GM19452 (cell line): ENCODE measurements around the gene BCAS3.

Experiments
- ATAC-seq: cut with Tn5 transposase; IDR thresholded peaks from one replicate; pipeline ENCODE4 v1.9.1; 2021; ENCODE audit not compliant: unreplicated experiment

BCAS3 gene

DNA sequence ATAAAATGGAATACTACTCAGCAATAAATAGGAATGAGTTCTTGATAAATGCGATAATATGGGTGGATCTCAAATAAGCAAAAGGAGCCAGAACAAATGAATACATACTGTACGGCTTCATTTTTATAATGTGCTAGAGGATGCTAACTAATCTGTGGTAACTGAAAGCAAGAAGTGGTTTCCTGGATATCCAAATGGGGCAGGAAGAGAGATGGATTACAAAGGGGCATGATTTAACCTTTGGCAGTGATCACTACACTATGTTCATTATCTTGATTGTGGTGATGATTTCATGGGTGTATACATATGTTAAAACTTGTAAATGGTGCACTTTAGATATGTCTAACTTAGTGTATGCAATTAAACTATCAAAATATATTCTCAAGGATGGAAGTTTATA lies 499.7 kb downstream of the BCAS3 start:
- ATAC-seq, result no peak

DNA sequence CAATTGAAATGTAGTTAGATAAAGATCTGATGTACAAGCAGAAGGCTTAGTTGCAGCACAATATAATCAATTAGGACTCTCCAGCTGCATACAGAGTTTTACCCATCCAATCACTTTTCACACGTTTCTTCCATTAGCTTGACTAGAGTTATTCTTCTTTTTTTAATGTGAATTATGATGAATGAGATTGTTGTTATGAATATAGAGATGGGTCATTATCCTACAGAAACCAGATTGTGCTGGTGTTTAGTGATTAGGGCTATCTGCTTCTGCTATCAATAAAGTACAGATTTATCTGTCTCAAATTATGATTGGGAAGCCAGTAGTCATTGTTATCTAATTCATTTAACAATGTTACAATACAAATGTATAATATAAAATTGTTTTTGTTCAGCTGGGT lies 500.6 kb downstream of the BCAS3 start:
- ATAC-seq, result no peak

DNA sequence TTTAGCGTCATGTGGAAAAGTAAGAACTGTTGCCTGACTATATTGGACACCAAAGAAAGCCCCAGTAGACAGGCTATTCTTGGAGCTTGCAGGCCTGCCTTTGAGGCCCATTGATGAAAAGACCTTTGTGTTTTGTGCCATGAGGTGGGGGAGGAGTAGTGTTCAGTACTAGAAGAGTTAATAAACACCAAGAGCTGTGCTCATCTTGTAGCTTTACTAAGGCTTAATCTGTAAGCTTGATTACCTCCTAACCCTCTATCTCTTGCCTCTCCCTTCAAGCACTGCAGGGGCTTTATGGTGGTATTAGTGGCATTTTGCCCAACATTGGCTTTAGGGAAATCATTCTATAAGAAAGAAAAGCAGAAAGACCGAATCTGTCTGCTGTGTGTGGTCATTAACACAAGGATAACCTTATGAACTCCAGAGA lies 501.7 kb downstream of the BCAS3 start:
- ATAC-seq, result no peak

DNA sequence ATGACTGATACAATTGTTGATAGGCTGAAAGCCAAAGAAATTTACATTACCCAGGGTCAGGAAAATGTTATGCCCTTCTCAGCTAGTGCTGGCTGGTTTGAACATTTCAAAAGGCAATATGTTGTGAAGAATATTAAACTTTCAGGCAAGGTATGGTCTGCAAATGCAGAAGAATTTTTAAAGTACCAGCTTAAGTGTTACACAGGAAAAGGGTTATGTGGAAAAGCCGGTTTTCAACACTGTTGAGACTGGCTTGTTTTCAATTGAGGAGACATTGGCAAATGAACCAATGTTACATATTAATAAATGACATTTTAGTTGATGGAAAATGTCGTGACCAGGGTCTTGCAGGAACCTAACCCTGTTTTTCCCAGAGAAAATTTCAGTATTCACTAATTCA lies 506.1 kb downstream of the BCAS3 start:
- no peak for ATAC-seq

DNA sequence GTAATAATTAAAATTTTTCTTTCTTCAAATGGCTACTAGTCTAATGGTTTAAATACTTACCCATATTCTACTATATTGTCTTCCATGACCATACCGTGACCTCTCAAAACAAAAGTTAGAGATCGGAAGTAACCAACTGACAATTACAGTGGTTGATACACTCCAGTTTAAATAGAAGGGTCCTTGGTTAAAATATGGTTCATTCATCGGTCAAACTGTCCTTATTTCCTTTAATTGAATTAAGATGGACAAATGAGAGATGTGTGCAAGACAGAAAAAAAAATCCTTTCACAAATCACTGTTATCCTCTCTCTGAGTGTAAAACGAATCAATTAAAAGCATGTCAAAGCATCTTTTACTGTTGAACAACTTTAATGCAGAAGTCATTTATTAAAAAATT lies 507.7 kb downstream of the BCAS3 start:
- no peak for ATAC-seq

DNA sequence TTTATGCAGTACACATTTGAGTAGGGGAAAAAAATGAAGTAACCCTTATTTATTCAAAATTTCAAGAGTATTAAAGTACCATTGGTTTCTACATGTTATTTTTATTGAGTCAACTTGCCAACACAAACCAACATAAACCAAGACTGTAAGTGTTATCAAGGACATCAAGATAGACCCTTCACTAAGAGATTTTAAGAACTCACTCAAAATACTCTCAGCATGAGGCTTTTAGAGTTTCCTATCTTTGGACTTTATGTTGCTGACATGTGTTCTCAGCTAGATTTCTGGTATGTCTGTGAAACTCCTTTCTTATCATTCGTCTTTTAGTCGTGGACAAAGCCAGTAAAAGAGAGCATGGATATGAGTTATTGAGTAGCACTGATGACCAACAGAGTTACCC lies 509.4 kb downstream of the BCAS3 start:
- ATAC-seq, result no peak

DNA sequence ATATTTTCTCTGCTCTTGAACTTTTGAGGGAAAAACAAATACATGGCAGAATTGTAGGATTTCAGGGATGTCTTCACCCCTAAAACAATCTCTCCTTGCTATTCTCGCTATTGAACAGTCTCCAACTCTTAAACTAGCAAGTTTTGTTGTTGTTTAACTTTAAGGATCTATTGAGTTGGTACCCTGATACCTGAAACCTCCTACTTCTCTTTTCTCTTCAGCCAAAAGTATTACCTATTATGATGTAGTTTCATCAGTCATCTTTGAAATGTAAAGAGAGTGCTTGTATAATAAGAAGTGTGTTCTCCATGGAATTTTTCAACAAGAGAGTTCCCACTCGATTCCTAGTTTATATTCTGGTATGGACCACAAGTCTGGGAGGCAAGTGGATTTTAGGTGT lies 510.4 kb downstream of the BCAS3 start:
- no peak for ATAC-seq

DNA sequence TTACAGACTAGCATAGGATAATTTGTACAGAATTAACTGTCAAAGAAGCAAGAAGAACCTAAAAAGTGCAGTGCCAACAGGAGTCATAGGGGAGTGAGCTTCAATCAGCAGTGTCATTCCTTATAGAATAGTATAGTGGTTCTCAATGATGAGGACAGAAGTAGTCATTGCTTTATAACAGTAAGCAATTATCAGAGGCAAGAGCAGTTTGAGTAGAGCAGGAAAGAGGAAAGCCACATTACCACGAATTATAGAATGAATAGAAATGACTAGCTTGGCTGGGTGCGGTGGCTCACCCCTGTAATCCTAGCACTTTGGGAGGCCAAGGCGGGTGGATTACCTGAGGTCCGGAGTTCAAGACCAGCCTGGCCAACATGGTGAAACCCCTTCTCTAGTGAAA lies 512.3 kb downstream of the BCAS3 start:
- ATAC-seq, result no peak

DNA sequence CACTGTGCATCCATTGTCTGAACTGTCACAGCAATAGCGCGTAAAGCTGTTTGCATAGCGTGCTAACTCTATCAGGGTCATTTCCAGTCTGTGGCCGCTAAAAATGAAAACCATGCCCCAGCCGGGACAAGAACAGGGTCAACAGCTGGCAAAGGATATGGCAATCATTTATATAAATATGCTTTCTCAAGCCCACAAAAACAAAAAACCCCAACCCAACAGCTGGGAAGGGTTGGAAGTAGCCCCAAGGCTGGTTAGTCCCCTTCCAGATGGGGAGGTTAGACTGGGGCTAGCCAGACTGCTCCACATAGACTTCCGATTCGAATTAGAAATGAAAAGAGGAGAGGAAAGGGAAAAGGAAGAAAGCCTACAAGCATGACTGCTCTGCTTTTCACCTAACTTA lies 518.7 kb downstream of the BCAS3 start:
- no peak for ATAC-seq

DNA sequence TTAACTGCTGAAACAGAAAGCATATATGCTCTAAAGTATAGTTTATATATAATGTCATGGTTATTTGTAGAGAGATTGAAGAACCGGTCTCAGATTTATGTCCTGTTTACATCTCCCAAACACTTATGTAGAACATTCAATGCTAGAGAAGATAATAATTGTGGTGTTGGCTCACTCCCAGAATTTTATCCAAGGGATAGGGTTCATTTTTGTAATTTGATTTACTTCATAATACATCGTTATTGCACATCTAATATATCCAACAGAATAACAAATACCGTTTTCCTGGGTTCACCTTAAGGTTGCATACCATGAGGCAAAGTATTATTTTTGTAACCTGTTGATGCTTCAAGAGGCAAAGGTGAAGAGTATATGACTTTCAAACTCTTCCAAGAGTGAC lies 519.1 kb downstream of the BCAS3 start:
- ATAC-seq, result no peak

DNA sequence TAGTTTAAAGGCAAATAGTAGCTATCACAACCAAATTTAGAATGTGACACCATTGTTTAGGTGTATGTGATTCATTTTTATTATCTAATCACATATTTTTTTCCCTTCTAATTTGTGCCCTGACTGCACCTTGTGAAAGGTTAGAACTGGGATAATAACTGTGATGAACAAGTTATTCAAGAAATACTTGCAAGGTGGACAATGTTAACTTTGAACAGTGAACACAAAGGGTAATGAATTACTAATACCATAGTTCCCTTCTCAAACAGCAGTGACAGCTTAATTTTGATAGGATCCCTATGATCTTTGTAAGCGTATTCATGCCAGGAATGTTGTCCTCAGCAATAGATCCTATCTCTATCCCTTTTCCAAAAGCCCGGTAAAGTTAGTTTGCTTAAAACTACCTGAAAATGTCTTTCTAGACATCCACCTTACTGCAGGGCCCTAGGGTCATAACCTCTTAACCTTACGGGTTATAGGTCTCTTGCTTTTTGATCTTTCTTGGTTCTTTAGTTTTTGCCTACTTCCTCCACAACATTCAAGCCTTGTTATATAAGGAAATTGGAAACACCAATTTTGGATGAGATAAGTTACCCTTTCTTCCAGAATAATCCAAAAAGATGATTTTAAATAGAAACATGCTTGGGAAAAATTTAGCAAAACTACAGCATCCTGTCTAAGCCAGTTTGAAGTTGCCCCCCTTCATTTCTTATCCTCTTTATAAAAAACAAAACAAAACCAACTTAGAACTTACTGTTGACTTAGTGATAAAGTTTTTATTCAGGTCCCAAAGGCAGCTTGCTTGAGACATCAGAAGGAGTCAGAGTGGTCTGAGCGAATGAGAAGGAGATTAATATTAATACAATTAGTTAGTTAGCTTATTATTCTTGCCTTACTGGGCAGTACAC lies 522.0 kb downstream of the BCAS3 start:
- ATAC-seq, result no peak

DNA sequence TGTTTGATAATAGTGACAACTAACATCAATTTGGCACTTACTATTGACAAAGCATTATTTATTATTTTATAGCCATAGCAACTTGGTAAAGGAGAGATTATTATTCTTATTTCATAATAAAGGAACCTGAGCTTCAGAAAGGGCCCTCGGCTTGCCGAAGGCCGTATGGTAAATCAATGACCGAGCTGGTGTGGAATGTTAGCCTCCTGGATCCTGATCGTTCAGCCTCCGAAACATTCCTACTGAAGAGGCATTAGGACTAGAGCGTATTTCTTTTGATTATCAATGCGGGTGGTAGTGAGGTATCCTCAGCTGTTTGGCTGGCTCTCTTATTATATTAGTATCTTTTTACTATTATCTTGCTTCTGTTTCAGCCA lies 522.7 kb downstream of the BCAS3 start:
- no peak for ATAC-seq

DNA sequence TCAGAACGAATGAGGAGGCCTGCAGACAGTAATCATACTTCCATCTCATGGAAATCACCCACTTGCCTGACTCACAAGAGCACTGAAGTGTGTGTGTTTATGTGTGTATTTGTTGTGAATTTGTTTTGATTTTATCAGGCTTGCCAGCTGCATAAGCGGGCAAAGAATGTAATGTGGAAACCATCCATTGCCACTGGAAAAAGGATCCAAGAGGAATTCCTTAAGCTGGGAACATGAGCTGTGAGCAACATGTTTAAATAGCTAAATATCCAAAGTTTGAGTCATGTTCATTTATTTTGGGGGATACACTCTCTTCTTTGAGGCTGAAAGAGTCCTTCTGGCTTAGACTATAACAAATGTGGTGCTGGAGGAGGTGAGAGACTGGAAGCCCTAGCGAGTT lies 523.6 kb downstream of the BCAS3 start:
- no peak for ATAC-seq

DNA sequence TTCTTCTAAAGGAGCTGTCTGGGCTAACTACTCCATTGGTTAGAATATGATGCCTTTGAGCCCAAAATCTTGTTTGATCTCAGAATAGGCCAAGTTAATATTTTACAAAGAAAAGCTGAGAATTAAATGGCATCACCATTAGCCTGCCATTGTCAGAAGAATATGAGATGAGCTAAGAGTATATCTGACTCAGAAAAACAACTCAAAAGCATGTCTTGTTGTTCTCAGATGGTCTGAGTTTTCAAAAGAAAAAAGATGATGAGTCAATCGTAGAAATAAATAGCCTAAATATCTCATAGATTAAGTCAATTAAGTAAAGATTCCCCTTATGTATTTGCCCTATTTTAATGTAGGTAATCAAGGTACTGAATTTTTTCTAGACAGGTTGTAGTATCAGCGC lies 524.9 kb downstream of the BCAS3 start:
- ATAC-seq, result no peak

DNA sequence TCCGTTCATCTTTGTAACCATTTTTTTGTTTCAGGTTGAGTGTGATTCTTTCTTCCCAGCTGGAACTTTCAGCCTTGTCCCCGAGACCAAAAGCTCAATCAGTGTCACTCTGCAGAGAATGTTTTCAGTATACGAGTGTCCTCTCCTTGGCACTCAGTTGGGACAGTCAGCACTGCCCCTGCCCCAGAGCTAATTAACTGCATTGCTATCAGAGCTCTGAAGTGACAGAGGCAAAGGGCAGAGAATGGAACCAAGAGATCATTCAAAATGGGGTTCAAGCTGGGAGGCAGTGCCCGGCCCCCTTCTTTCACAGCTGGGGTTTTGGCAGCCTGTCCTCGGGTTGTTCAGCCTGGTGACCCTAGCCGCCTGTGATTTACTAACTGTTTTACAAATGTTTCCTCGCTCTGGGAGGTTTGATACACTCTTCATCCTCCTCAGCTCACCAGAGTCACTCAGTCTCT lies 526.0 kb downstream of the BCAS3 start:
- ATAC-seq, result no peak

DNA sequence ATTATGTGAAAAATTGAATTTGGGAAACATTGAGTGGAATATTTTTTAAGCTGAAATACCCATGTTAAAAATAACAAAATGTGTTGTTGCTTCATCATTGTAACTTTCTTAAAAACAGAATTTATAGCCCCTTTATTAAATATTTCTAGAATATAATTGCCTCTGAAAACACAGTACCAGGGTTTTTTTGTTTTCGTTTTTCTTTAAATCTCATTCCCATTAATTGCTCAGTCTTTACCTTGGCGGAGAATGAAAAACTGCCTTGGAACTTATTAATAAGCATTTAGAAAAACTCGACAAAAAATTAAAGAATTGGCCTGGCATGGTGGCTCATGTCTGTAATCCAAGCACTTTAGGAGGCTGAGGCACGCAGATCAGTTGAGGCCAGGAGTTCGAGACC lies 526.8 kb downstream of the BCAS3 start:
- ATAC-seq, result no peak

DNA sequence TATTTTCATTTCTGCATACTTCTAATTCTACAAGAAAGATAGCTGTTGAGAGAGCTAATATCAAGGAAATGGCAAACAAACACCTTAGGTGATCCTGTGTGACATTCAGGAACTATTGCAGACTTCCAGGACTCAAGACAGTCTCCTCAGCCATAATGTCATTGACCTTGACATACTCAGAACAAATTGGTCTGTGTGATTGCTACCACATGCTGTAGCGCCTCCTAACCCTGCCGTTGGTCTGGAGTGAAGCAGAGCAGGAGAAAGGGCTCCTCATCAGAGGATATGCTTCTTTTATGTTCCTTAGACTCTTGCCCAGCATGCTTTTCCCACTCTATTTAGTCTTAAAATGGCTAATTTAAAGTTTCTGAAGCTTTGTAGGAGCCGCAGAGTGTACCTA lies 527.8 kb downstream of the BCAS3 start:
- ATAC-seq, result no peak

DNA sequence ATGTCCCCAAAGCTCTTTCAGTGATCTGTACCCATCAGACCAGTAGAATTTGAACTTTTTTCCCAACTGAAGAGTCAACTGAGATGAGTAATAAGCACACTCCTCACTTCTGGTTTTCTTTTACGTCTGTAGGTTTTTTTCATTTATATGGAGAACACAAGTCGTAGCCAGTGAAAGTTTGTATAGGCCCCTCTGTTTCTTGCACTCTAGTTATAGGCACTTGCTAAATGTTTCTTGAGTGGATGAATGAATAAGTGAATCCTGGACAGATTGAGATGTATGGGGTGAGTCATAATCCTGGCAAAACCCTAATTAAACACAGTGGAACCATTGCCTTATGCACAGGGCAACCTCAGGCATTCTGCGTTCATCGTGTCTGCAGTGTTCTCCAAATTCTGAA lies 528.3 kb downstream of the BCAS3 start:
- no peak for ATAC-seq

DNA sequence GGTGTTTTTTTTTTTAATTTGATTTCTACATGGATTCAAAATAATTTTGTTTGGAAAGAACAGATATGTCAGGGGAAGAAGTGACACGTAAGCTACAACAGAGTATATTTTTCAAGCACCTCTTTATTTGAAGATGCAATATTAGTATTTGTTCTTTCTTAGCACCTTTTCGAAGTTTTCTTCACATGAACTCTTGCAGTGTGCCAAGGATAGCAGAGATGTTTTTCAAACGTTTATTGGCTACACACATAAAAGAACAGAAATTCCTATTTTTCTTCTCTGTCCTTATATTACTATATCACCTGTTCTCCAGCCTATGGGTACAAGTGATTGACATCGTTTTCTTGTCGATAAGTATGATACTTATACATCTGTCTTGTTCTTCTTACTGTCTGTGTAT lies 529.3 kb downstream of the BCAS3 start:
- no peak for ATAC-seq

DNA sequence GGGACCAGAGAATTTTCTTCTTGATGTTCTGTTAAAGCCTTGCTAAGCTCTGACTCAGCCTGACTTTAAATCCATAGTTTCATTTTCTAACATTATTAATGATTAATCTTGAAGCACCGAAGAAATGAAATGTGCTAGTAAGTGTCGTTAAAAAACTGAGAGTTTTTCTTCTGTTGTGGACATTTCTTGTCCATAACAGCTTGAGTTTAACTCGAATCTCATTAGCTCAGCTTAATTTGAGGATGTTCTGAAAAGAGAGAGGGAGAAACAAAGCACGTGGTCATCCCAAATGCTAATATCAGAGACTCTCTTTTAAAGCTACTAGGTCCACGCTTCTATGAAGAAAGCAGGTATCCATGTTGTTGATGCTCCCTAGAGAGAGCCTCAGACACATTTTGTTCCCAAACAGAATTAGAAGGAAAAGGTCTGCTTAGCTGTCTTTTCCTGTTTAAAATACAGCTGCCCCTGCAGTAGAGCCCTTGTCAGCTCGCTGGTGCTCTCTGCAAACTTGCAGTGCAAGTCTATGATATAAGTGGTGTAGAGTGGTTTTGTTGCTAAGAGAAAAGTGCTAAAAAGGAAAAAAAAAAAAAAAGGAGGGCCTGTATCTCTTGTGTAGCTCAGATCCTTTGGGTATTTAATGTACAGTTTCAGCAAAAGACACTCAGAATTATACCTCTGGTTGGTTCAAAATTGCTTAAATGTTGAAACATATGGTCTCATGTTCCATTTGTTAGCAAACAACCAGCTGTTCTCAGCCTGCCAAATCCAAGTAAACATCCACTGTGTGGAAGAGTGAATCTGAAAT lies 530.9 kb downstream of the BCAS3 start:
- no peak for ATAC-seq

DNA sequence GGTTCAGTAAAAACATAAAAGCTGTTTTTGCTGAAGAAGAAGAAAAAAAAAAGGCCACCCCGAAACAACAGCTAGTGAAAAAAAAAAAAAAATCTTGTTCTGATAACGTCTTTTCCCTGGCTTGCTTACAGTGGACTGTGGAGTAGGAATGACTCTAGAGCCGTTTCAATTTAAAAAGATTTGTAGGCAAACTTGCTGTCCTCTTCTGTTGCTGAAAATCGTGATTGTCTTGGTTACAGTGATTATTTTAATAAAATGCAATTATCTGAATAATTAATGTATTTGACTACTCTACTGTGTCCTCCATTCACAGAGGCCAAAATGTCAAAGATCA lies 531.4 kb downstream of the BCAS3 start:
- no peak for ATAC-seq

DNA sequence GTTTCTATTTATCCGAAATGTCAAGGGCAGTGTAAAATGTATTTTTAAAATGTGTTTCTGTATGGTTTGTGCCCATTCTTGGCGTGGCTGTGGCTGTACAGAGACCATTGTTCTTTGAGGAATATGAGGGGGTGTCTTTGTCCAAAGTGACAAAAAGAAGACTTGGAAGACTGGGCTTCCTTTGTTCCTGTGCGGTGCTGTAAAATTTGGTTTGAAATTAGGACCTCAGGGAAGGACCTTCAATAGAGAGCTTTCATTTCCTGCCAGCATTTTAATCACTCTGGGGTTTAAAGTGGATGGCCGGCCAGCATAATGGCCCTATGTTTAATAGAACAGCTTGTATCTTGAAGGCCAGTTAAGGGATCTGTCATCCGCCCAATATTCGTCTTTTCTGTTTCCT lies 531.9 kb downstream of the BCAS3 start:
- ATAC-seq, result no peak
